CD4-positive, alpha-beta T cell treated with Interleukin-15 for 4 hours (primary cell): ENCODE results near the gene B9D1.
A peak's percentile ranks its signal among the peaks of the same experiment; 100 is the strongest.

Experiments used
- DNase-seq: peaks from one replicate; pipeline ENCODE4 v3.0.0-alpha.2; 2020; ENCODE audit warnings: low spot score

The B9D1 gene

DNA sequence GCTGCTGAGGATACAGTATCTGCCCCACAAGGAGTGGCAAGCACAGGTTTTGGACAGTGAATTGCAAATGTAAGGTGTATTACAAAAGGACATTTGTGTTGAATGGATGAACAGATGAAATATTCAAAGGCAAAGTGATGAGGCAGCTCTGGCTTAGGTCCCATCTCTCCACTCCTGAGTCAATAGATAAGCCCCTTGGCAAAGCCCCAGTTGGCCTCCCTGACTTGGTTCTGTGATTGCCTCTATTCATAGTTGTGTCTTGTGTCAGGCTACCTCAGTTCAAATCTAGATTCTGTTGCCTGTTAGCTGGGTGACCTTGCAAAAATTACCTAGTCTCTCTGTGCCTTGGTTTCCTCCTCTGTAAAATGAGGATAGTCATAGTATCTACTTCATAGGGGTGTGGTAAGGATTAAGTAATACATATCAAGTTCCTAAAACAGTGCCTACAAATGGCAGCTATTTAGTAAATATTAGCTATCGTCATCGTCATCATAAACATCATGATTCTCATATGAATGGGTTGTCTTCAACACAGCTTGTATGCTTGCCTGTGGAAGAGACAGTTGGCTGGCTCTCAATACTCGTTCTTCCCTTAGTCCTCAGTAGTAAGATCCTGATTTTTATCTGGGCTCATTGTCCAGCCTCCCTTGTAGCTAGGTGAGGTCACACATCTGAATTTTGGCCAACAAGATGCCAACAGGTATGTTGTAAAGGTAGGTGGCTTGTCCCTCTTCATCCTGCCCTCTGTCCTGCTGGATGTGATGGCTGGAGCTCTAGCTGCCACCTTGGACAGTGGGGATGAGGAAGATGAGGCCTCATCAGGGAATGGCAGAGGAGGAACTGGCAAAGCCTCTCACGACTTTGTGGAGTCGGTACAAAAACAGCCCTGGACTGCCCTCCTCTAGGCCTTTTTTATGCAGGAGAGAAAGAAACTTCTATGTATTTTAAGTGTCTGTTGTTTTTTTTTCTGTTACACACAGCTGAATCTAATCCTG, 26.6 kb upstream of the B9D1 start:
- no peak for DNase-seq

DNA sequence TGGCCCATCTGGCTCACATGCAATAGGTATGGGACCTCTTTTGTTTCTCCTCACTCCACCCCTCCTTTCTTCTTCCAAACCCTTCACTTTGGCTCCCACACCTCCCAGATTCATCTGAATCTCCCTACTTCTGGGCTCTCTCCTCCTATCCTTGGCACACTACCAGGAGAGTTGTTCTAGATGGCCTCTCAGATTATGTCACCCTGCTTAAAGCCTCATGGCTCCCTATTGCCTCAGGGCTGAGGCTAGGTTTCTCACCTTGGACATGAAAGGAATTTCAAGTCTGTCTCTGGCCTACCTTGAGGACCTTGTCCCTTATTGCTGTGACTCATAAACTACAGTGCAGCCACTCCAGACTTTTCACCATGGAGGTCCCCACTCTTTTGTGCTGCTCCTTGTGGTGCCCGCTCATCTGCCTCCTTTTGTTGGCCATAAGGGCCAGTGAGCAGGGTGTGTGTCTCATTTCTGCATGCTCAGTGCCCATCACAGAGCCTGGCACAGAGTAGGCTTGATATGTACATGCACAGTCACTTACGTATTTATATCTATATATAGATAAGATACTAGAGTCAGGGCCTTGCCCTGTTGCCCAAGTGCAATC, 25.5 kb upstream of the B9D1 start:
- DNase-seq = no peak

DNA sequence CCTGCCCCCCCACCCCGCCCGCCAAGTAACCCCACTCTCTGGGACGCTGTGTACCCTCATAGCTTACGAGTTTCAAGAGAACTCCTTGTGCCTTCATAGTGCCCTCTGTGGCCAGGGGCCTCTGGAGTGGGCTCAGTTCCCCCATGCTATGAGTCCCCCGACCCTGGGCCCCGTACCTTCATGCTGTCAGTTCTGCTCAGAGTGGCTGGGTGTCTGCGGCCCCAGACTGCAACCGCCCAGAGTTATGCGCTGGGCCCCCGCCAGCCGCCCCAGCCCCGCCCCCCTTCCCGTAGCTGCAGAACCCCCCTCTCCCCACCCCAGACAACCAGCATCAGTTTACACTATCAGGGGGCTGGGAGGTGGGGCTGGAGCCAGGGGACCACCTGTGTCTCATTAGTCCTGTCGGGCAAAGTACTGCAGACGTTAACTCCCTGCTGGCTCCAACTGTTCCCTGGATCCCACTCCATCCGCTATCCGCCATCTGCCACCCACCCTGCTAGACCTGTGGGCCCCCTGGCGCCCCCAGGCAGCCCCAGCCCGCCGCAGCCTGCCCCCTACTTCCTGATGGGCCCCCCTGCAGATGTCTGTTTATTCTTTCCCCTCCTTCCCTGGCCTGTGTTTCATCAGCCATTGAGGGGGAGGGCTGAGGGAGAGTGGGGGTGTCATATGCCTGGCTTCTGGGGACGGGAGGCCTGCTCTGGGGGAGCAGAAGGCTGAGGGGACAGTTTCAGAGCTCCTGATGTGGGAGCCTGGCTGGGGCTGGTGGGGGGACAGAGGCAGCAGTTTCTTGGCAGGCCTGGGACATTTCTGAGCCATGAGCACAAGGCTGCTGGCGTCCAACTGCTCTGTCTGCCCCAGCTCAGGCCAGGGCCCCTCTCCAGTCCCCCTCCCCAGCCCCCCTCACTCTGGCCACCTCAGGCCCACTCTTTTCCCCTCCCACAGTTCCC, 24.7 kb upstream of the B9D1 start, which contains the start of gene MFAP4:
Gene MFAP4 (minus strand): TSS at position 217 of the 947 bp plus-strand sequence. CDS start 35 bp downstream, at position 182.
- DNase-seq = no peak

DNA sequence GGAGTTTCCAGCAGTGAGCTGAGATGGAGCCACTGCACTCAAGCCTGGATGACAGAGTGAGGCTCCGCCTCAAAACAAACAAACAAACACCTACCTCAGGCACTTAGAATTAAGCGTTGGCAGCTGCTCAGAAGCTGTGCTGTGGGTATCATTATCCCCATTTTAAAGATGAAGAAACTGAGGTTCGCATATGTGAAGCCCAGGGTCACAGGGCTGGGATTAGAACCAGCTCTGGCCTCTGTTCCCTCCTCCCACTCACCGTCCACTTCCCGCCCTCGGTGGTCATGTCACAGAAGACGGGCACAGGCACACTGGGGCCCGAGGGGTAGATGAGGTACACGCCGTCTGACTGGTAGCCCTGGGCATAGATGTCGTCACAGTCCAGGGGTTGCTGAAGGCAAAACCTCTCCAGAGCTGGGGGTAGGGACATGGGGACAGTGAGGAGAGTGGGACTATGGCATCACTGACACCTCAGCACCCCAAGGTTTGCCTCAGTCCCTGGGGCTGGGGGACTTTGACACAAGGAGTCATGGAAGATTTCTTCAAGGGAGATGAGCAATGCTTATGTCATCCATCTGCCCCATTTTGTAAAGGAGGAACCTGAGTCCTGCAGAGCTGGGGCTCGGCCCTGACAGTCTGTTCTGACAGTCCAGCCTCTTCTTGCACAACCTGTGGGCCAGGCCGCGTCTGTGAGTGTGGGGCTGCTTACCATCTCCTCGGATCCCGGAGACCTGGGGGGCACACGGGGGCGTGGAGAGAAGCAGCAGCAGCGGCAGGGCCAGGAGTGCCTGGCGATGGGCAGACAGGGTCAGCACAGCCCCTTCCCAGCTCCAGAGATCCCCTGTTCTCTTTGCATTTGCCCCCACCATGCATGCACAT, 23.8 kb upstream of the B9D1 start:
- DNase-seq = no peak

DNA sequence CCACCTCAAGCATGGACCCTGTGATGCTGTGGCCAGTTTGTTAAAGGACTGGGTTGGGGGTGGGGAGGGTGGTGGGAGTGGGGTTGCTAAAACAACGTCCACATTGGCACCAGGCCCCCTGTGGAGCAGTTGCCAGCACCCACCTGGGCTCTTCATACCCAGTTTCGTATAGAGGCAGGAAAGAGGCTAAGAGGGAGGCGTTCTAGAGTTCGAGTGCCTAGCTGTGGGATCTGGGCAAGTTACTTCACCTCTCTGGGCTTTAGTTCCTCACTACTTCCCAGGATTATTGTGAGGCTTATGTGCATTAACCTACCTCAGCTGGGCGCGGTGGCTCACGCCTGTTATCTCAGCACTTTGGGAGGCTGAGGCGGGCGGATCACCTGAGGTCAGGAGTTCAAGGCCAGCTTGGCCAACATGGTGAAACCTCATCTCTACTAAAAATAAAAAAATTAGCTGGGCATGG, 23.0 kb upstream of the B9D1 start:
- DNase-seq = no peak

DNA sequence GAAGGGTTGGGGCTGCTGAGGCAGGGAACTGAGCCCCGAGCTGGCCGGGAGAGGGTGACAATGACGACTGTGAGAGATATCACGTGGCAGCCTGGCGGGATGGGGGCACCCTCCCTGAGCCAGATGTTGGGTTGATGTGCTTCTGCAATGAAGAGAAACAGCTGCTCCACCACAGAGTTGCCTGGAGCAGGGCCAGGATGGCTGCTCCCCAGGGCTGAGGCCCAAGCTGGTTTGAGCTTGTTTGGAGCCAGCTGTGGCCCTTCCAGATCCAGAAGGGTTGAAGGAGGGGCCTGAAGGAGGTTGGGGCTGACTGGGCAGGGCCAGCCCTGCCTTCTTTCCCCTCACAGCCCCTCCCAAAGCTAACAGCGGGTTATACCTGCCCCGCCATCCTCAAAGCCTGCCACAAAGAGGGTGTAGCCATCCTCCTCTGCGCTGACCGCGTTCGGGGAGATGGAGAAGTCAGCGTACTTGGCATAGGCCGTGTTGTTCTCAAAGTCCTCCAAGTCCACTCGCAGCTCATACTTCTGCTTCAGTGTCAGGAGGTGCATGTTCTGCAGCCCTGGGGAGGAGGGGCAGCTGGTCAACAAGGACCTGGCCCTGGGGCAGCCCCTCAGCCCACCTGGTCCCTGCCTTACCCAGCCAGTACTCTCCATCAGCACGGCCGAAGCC, 22.3 kb upstream of the B9D1 start:
- DNase-seq = no peak

DNA sequence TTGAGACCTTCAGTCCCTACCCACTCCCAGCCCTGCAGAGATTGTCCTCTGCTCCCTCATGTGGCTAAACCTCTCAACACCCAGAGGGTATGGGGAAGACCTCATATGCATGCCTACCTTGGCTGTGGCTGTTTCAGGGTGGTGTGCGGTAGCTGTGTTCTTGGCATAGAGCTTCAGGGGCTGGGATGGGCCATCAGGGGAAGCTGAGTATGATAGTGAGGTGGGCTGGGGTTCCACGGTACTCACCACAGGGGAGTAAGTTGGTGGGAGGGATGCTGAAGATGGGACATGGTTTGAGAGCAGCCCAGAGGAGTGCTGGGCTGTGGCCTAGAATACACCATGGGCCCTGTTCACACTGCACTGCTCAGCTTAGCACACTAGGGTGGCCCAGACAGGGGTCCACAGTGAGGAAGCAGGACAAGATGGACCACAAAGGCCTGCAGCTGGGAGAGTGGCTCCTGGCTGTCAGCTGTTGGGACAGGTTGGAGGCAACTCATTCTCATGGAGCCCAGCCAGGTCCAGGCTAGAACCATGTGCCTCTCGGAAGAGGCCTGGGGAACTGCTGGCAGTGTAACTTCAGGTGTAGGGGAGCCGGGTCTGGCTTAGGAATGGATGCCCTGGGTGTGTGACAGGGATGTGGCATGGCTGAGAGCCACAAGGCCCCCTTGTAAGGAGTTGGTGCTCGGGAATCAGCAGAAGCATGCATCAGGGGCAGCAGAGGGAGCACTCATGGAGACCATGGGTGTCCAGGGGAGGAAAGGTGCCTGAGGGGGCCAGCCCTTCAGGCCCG, 21.4 kb upstream of the B9D1 start:
- DNase-seq = no peak

DNA sequence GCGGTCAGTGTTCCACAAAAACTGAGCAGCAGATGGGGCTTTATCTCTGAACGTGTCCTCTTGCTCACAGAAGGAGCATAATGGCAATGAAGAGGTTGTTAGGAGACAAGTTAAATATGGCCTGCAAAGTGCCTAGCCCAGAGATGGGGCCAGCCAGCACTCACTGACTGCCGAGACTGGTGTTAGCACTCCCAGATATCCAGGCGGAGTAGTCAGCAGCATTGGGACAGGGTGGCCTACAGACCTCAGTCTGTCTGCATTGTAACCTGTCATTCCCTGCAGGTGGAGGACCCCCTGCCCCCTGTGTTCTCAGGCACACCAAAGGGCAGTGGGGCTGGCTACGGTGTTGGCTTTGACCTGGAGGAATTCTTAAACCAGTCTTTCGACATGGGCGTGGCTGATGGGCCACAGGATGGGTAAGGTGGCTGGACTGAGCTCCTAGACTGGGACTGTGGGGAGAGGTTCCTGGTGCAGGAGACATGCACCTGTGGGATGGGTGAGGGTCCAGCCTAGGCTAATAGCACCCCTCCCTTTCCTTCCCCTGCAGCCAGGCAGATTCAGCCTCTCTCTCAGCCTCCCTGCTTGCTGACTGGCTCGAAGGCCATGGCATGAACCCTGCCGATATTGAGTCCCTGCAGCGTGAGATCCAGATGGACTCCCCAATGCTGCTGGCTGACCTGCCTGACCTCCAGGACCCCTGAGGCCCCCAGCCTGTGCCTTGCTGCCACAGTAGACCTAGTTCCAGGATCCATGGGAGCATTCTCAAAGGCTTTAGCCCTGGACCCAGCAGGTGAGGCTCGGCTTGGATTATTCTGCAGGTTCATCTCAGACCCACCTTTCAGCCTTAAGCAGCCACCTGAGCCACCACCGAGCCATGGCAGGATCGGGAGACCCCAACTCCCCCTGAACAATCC, 20.3 kb upstream of the B9D1 start:
- no peak for DNase-seq

DNA sequence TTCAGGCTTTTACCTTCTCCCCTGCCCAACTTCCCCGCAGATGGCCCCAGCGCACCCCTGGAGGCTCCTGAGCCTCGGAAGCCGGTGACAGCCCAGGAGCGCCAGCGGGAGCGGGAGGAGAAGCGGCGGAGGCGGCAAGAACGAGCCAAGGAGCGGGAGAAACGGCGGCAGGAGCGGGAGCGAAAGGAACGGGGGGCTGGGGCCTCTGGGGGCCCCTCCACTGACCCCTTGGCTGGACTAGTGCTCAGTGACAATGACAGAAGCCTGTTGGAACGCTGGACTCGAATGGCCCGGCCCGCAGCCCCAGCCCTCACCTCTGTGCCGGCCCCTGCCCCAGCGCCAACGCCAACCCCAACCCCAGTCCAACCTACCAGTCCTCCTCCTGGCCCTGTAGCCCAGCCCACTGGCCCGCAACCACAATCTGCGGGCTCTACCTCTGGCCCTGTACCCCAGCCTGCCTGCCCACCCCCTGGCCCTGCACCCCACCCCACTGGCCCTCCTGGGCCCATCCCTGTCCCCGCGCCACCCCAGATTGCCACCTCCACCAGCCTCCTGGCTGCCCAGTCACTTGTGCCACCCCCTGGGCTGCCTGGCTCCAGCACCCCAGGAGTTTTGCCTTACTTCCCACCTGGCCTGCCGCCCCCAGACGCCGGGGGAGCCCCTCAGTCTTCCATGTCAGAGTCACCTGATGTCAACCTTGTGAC, 19.4 kb upstream of the B9D1 start:
- DNase-seq = no peak

DNA sequence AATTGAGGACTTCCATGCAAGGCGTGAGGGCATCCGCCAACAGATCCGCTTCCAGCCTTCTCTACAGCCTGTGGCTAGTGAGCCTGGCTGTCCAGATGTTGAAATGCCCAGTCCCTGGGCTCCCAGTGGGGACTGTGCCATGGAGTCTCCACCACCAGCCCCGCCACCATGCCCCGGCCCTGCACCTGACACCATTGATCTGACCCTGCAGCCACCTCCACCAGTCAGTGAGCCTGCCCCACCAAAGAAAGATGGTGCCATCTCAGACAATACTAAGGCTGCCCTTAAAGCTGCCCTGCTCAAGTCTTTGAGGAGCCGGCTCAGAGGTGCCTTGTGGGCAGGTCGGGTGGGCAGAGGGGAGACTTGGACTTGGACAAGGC, 18.8 kb upstream of the B9D1 start:
- DNase-seq = no peak

DNA sequence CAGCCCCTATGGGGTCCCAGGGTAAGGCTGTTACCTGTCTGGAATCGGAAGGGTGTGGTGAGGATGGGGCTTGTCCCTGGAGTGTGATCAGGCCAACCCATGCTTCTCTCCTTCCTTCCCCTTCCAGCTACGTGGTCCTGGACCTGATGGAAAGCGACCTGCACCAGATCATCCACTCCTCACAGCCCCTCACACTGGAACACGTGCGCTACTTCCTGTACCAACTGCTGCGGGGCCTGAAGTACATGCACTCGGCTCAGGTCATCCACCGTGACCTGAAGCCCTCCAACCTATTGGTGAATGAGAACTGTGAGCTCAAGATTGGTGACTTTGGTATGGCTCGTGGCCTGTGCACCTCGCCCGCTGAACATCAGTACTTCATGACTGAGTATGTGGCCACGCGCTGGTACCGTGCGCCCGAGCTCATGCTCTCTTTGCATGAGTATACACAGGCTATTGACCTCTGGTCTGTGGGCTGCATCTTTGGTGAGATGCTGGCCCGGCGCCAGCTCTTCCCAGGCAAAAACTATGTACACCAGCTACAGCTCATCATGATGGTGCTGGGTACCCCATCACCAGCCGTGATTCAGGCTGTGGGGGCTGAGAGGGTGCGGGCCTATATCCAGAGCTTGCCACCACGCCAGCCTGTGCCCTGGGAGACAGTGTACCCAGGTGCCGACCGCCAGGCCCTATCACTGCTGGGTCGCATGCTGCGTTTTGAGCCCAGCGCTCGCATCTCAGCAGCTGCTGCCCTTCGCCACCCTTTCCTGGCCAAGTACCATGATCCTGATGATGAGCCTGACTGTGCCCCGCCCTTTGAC, 18.2 kb upstream of the B9D1 start:
- no peak for DNase-seq

DNA sequence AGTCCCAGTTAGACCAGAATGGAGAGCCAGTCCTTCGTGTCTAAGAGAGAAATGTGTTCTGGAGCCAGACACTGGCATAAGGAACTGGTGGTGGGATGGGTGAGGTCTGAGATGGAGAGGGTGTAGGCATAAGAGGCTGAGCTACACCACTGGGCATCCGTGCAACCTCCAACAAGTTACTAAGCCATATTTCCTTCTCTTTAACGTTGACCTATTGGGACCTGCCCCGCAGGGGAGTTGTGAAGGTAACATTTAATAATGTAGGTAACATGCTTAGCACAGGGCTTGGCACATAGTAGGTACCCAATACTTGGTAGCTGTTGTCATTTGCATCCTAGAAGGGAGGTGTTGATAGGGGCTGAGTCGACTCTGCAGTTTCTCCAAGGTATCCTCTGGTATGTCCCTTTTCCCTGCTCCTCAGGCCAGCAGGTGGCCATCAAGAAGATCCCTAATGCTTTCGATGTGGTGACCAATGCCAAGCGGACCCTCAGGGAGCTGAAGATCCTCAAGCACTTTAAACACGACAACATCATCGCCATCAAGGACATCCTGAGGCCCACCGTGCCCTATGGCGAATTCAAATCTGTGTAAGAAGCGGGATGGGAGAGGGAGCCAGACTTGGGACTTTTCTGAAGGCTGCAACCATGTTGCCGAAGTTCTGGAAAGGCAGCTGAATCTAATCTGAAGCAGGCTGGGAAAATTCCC, 17.0 kb upstream of the B9D1 start:
- no peak for DNase-seq

DNA sequence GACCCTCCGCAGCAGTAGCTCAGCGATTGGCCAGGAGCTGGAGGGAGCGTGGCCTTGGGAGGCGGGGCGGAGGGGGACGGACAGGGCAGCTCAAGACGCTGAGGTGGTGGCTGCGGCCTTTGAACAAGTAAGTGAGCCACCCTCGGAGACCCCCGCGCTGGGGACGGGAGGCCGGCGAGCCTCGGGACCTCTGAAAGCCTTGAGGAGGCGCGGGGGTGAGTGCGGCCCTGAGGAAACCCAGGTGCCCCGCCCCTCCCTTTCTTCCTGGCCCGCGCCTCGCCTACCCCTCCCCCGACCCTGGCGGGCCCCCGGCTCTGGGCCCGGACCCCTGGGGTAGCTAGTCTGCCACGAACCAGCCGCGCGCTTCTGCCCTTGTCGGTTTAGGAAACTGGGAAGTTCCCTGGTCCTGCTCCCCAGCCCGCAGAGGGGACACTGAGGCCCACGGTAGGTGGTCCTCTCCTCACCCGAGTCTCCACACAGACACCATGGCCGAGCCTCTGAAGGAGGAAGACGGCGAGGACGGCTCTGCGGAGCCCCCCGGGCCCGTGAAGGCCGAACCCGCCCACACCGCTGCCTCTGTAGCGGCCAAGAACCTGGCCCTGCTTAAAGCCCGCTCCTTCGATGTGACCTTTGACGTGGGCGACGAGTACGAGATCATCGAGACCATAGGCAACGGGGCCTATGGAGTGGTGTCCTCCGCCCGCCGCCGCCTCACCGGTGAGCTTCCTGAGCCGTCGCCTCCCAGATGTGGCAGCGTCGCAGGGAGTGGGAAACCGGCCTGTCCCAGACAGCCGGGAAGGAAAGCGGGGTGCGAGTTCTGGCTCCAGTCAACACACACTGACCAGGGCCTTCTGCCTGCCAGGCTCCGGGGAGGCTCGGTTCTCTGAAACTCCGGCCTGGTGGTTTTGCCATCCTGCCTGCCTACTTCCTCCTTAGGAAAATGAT, 16.2 kb upstream of the B9D1 start, which contains the start of gene MAPK7:
Gene MAPK7 (plus strand): TSS at position 83 of the 945 bp plus-strand sequence. CDS start 403 bp downstream, at position 486.
- no peak for DNase-seq

DNA sequence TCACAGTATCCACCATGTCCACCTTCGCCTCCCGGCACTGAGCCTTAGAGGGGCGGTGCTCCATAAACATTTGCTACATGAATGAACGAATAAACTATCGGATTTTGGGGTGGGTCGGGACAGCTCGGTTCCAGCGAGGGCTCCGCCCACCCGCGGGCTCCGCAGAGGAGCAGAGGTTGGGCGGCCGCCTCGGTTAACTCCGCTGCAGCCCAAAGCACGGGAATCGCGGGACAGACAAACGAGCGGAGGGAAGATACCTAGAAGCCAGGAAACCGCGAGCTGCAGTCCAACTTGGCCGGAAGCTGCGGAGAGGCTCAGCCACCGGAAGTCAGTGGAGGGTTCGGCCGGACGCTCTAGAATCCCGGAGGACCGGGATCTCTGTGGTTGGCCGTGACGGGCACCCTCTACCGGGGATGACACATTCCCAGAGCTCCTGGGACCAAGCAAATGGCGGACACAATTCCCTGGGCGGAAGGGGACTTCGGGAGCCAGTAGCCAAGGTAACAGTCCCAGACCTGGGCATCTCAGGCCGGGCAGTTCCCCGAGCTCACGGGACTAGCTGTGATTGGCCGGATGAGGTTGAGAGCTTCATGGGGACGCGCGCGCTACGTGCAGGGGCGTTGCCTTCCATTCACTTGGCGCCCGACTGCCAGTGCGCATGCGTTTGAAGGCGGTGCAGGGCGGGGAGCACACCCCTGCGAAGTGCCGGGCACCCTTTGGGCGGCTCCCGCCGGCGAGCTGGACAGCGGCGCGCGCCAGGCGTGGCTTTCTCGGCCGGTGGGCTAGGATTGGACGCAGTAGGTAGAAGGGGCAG, 15.3 kb upstream of the B9D1 start:
- peak; percentile 97 for DNase-seq
